HepG2 (cell line): ENCODE results near the gene RPS6KA5.

Source experiments
- ARNTL ChIP-seq: sonication (generic); formaldehyde crosslinking; IDR thresholded peaks from 2 replicates; pipeline ENCODE4 v1.4.0; 2020; ENCODE audit warnings: mild to moderate bottlenecking, missing genetic modification reagents
- CEBPB ChIP-seq: IDR thresholded peaks from 2 replicates; pipeline ENCODE4 v1.6.1; 2011; ENCODE audit warnings: low read depth, low read length, improper control_type of control experiment, borderline replicate concordance
- EP300 ChIP-seq, 3 experiments: sonication (generic) in 1 of 3; formaldehyde crosslinking in 1 of 3; IDR thresholded peaks; 2 replicates each; pipeline versions ENCODE4 v1.5.1 to v1.6.1; 2011 to 2020; ENCODE audit warnings: low read depth in 2 of 3, low read length in 2 of 3, borderline replicate concordance in 1 of 3, improper control_type of control experiment in 1 of 3, mild to moderate bottlenecking in 1 of 3, missing genetic modification reagents in 1 of 3, moderate library complexity in 1 of 3
- HOXA7 ChIP-seq: sonication (generic); formaldehyde crosslinking; IDR thresholded peaks from 2 replicates; pipeline ENCODE4 v1.8.1; 2022; ENCODE audit warnings: mild to moderate bottlenecking, missing genetic modification reagents, moderate library complexity
- NFE2L1 ChIP-seq: sonication (generic); formaldehyde crosslinking; IDR thresholded peaks from 2 replicates; pipeline ENCODE4 v1.4.0; 2020; ENCODE audit warnings: missing genetic modification reagents, mild to moderate bottlenecking, borderline replicate concordance
- PAX8 ChIP-seq: sonication (generic); formaldehyde crosslinking; IDR thresholded peaks from 2 replicates; pipeline ENCODE4 v1.8.0; 2022; ENCODE audit warnings: mild to moderate bottlenecking, missing genetic modification reagents, borderline replicate concordance
- POLR2A ChIP-seq, 2 experiments: IDR thresholded peaks; 2 replicates each; pipeline ENCODE4 v1.6.1; 2011; ENCODE audit warnings: low read depth in 2 of 2, low read length in 2 of 2, mild to moderate bottlenecking in 1 of 2, moderate library complexity in 1 of 2; ENCODE audit not compliant: insufficient read depth in 1 of 2
- TCF7L2 ChIP-seq: IDR thresholded peaks from 2 replicates; pipeline ENCODE4 v1.6.1; 2011; ENCODE audit warnings: mild to moderate bottlenecking, low read depth, low read length, moderate library complexity
- YEATS2 ChIP-seq: sonication (generic); formaldehyde crosslinking; IDR thresholded peaks from 2 replicates; pipeline ENCODE4 v1.4.0; 2020; ENCODE audit warnings: missing genetic modification reagents, borderline replicate concordance
- ZNF570 ChIP-seq: sonication (generic); formaldehyde crosslinking; IDR thresholded peaks from 2 replicates; pipeline ENCODE4 v1.4.0; 2020; ENCODE audit warnings: mild to moderate bottlenecking, missing genetic modification reagents, borderline replicate concordance
- ZNF761 ChIP-seq: sonication (generic); formaldehyde crosslinking; conservative IDR thresholded peaks from 2 replicates; pipeline ENCODE4 v1.4.0; 2020; ENCODE audit warnings: mild to moderate bottlenecking, missing genetic modification reagents
- TF ChIP-seq, protein P1 (sequence below): sonication (generic); formaldehyde crosslinking; IDR thresholded peaks from 2 replicates; pipeline ENCODE4 v1.5.0; 2020; ENCODE audit warnings: mild to moderate bottlenecking, missing genetic modification reagents, moderate library complexity

- TF ChIP-seq TCF7L2 (no peak), CEBPB (no peak), YEATS2 (CRISPR knock-in tag) (no peak), HOXA7 (no peak), ZNF570 (CRISPR knock-in tag) (no peak), POLR2A (IDR thresholded peaks at IDR 0.05; ENCODE audit: insufficient read depth in 1 of 2, low read depth in 2 of 2, low read length in 2 of 2) (no peak), ARNTL (CRISPR knock-in tag) (no peak), PAX8 (CRISPR knock-in tag) (no peak), NFE2L1 (CRISPR knock-in tag) (no peak), ZNF761 (CRISPR knock-in tag) (no peak), EP300 (IDR thresholded peaks at IDR 0.05; ENCODE audit: low read depth in 2 of 2, low read length in 2 of 2) (no peak), EP300 (CRISPR knock-in tag; IDR thresholded peaks at IDR 0.05; ENCODE audit: borderline replicate concordance) (no peak)
- TF ChIP-seq, protein P1, sequence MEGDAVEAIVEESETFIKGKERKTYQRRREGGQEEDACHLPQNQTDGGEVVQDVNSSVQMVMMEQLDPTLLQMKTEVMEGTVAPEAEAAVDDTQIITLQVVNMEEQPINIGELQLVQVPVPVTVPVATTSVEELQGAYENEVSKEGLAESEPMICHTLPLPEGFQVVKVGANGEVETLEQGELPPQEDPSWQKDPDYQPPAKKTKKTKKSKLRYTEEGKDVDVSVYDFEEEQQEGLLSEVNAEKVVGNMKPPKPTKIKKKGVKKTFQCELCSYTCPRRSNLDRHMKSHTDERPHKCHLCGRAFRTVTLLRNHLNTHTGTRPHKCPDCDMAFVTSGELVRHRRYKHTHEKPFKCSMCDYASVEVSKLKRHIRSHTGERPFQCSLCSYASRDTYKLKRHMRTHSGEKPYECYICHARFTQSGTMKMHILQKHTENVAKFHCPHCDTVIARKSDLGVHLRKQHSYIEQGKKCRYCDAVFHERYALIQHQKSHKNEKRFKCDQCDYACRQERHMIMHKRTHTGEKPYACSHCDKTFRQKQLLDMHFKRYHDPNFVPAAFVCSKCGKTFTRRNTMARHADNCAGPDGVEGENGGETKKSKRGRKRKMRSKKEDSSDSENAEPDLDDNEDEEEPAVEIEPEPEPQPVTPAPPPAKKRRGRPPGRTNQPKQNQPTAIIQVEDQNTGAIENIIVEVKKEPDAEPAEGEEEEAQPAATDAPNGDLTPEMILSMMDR (CRISPR knock-in tag): no peak
Measured at GRCh38 chr14:91021115-91021514, 39.3 kb downstream of the RPS6KA5 start.
